Stimulated activated CD4-positive, alpha-beta T cell treated with anti-CD3 and anti-CD28 coated beads, Interleukin-2, amount 100 ng/mL, for 4 hours (primary cell): ENCODE results near the gene CGREF1.
"Not testable (repeated sequence)": the region's sequence is repeated elsewhere in the genome, so short reads cannot be mapped to it uniquely, and the experiment has no call there.

Experiments used
- DNase-seq: peaks from one replicate; pipeline ENCODE4 v3.0.0-alpha.2; 2020; ENCODE audit warnings: low read depth

Gene CGREF1

DNA sequence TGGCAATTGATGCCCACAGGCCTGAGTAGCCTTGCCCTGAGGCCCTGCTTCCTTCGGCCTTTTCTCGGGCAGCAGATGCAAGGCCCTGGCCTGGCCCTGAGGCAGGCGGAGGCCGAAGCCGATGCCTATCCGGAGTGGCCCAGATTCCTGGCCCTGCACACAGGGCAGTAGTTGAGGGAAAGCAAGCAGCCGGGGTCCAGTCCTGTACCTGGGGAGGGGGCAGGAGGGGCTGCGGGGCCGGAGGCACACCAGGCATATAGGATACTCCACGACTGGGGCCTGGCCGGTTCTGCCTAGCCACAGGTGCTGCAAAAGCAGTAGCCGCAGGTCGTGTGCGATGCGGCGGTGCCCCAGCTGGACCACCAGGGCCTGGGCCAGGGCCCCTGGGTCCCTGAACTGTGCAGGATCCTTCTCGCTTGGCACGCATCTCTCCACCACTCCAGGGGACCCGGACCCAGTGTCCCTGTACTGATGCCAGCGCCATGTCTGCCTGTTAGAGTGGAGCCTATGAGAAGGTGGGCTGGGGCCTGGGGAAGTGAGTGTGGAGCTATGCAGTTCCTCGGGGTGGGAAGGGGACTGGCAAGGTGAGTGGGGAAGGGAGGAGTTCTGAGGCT lies 18.5 kb upstream of the CGREF1 start:
- no peak for DNase-seq

DNA sequence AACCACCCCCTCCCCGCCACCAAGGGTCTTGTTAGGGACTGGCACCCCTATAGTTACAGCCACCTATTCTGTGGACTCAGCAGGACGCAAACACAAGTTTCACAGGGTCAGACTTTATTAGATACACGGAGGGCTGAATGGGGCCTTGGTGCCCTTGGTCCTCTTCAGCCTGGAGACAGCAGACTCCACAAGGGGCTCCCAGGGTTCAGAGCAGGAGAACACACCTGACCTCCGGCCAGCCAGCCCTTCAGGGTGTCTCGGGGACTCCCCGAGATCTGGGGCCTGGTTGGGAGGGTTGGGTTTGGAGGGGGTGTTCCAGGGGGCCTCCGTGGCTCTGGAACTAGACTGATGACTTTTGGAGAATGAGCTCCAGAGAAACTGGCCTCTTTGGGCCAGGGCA lies 17.8 kb upstream of the CGREF1 start:
- DNase-seq: no peak

DNA sequence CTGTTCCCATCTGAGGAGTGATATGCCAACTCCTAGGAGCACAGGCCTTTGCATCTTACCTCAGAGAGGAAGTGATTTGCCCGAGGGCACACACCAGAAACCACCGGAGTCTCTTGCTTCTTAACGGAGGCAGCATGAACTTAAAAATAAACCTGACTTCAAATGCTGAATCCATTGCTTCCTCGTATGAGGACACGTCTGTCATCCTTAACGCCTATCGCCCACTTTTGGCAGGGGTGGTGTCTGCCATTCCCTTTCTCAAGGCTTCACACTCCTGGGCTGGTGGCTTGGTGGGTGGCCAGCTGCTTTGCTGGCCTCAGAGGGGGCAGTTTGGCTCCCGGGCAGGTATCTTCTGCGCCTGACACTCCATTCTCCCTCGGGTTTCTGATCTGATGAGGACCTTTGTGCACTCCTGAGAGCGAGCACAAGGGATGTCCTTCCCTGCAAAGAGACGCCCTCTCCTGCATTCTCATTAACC lies 16.6 kb upstream of the CGREF1 start:
- DNase-seq: no peak

DNA sequence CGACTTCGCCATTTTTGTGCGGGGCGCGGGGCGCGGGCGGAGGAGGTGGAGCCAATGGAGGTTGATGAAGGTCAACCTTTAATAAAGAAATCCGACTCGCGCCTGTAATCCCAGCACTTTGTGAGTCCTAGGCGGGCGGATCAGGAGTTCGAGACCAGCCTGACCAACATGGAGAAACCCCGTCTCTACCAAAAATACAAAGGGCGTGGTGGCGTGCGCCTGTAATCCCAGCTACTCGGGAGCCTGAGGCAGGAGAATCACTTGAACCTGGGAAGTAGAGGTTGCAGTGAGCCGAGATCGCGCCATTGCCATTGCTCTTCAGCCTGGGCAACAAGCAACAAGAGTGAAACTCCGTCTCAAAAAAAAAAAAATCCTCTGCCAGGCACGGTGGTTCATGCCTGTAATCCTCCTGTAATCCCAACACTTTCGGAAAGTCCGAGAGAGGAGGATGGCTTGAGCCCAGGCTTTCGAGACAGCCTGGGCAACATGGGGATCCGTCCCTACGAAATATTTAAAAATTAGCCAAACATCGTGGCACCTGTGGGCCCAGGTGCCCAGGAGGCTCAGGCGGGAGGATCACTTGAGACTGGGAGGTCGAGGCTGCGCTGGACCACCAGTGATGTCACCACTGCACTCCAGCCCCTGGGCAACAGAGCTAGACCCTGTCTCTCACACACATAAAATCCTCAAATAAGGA lies 16.0 kb upstream of the CGREF1 start:
- no peak for DNase-seq

DNA sequence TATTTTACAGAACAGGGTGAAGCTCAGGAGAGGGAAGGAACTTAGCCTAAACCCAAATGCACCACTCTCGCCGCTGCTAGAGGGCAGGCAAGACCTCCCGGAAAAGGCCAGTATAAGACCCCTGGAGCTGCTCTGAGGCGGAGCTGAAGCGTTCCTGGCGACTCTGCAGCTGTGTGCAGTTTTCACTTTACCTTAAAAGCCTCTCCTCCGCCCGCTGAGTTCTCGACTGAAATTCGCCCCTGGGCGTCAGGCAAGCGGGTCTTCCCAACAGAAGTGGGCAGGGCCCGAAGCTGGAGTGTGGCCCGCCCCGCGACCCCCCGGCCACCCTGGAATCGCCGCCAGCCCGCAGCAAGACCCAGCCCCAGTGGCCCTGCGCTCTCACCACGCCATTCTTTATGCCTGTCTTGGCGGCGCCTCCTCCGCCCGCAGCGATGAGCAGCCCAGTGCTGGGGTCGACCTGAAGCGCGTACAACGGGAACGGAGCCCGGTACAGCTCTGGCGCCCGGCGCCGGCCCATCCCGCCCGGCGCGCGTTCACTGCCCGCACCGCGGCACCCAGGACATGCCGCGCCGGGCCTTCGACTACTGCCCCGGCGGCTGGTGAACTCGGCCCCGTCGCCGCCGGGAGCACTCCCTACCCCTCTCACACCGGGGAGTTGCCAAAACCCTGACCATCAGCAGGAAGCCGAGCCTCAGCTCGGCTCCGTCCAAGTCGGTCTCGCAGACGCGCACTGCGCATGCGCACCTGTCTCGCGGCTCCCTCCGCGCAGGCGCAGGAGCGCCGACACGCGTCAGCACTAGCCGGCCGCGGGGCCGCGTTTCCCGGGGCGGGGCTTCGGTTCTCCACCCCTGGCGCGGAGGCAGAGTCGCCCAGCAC lies 15.2 kb upstream of the CGREF1 start, which contains the start of gene PREB:
Gene PREB (minus strand): TSS at position 732 of the 876 bp plus-strand sequence. CDS start 215 bp downstream, at position 517.
- peak; percentile 97 for DNase-seq

DNA sequence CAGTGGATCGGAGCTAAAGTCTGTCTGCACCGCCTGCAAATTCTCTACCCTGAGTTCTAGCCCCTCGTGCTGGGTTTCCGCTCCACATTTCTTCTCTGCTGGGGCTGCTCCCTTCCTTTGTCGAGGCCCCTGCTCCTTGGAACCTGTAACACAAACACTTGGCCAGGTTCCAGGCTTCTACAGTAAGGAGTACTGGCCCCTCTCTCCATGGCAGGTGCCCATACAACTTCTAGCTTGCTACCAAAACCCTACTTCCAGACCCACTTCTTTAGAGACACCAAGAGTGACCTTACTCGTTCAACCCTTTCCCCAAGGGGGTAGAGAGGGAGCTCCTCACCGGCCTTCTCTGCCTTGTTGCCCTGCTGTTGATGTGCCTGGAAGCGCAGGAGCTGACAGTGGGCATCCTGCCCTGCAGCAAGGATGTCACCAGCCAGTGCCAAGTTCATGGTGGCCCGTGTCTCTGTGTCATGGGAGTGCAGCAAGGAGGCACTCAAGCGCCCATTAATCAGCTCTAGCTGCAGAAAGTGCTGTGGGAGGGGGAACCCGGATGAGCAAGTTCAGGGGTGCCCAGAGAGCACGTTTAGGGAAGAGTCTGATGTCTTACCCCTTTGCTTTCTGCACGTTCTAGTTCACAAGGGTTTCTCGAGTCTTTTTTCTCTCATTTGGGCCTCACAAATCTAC lies 14.4 kb upstream of the CGREF1 start:
- DNase-seq: no peak

DNA sequence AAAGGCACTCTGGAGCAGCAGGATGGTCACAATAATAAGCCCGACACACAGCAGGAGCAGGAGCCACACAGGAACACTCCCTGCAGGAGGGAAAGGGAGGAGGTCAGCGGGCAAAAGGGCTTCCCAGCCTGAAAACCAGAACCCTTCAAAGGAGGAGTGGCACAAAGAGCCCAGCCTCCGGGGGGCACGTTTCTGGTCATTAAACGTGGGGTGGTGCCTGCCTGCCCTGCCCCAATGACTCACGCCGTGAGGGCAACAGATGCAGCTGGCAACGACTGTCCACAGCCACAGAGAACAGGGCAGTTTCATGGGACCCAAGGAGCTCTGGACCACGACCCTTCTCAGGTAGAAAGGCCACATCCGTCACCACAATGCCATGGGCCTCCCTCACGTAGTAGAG lies 12.5 kb upstream of the CGREF1 start:
- DNase-seq: no peak

DNA sequence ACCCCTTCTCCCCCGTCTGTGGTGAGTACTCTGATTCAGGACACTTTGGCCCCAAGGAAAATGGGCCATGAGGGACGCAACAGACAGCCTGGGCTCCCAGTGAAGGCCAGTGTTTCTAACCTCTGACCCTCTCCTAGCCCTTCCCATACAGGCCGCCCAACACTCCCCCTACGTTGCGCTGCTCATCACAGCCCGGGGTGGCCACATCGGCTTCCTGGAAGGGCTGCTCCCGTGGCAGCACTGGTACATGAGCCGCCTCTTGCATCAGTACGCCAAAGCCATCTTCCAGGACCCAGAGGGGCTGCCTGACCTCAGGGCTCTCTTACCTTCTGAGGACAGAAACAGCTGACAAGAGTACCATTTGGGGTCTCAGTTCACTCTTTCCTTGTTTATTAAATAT lies 11.5 kb upstream of the CGREF1 start:
- no peak for DNase-seq

DNA sequence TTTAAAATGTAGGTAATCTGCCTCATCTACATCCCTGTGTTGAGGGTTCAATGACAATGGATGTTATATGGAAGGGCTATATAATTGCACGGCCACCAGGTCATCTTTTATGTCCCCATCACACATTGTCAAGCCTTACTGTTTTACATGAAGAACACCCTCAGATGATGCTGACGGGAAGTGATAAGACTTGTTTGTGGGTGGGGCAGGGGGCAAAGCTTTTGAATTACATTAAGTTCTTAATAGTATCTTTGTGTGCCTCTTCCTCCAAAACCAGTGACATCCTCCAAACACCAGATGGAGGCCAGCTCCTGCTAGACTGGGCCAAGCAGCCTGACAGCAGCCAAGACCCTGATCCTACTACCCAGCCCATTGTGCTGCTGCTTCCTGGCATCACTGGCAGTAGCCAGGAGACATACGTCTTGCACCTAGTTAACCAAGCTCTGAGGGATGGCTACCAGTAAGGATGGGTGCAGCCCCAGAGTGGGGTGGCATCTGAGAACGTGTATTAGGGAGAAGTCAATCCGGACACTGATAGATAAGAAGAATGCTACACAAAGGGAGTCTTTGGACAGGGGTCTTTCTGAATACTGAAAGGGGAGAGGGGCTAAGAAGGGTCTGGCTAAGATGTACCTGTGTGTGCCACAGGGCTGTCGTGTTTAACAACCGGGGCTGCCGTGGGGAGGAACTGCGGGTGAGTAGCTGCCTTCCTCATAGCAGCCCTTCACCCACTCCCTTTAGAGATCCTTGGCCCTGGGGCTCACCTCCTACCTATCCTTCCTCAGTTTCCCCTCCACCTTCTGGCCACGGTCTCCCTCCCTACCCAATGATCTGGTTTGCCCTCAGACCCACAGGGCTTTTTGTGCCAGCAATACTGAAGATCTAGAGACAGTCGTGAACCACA lies 10.0 kb upstream of the CGREF1 start:
- DNase-seq: no peak

DNA sequence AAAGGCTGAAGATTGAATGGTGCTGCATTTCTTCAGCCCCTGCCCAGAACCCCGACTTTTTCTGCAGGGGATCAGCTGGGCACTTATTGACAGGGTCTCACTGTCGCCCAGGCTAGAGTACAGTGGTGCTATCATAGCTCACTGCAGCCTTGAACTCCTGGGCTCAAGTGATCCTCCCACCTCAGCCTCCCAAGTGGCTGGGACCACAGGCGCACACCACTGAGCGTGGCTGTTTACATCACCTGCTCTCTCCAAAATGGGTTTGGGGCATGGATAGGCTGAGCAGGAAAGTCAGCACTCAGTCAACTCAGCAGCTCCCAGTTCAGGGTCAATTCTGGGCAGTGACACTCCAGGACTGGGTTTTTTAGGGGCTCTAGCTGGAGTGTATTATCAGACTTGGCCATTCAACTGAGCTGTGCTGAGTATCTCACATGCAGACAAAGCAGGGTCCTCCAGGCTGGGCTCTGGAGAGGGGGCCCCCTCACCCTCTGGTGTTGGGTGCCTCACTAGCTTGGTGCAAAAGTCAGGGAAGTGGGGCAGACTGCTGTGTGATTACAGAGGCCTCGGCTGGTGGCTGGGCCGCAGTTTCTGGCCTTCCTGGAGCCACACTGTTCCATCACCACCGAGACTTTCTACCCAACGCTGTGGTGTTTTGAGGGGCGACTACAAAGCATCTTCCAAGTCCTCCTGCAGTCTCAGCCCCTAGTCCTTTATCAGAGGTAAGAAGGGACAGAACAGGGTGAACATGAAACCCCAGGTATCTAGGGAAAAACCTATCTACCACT lies 9.1 kb upstream of the CGREF1 start:
- no peak for DNase-seq

DNA sequence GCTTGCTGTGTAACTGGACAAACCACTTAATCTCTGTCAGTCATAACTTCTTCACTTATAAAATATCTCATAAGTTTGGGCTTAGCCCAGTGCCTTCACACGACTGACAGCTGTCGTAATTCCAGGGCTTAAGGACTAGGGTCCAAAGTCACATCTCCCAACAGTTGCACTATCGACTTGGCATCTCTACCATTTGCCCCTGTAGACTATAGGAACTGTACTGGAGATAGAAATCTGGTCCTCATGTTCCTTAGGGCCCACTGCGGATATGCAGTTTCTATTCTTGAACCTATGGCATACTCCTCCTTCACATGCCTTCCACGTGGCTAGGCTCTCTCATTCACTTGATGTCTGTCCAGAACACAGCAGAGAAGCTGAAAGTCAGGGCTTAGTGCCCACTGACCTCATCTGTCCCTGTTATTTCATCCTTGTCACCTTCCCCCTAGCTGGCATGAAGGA lies 7.4 kb upstream of the CGREF1 start:
- no peak for DNase-seq

DNA sequence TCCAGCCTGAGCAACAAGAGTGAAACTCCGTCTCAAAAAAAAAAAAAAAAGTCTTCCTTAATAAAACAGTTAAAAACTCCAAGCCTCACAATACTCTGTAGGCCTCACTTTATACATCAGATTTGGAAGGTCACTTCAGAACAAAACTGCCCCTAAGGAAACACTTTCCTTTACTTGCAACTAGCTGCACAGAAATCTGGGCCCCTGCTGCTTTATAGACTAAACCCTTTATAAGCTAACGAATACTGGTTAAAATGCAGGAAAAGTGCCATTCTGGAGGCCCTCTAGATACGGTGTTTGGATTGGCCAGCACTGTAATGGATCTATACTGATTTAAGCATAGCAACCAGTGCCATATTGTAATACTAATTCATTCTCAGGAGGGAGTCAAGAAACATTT lies 6.2 kb upstream of the CGREF1 start:
- DNase-seq: no peak

DNA sequence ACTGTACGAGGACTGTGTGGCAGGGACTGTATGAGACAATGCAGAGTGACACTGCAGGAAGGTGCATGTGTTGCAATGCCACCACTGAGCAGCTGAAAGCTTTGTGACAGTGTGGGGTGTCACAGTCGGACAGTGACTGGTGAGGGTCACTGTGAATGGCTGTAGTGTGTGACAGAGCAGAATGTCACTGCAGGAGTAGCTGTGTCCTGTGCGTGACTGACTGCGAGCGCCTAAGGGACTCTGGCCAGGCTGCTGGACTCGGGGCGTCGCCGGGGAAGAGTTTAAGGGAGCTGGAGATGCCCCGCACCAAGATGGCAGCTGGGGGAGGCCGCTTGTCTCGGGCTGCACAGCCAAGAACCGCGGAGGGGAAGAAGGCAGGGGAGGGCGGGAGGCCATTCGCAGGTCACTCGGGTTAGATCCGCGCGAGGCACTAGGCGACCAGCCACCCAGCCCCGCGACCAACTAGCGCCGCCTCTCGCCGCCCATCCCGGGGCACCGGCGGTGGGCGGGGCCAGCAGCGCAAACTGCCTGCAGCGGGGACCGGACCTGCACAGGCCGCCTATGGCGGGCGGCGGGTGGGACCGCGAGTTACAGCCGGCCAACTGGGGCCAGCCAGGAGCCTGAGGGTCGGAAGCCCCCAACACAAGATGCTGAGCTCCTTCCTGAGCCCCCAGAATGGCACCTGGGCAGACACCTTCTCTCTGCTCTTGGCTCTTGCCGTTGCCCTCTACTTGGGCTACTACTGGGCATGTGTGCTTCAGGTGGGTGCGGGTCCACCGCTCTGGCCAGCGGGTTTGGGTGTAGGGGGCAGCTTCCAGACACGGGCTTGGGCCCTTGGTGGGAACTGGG lies 4.6 kb upstream of the CGREF1 start, which contains the start of gene ABHD1:
Gene ABHD1 (plus strand): TSS at position 514 of the 849 bp plus-strand sequence. CDS start 134 bp downstream, at position 648.
- DNase-seq: peak; percentile 48

DNA sequence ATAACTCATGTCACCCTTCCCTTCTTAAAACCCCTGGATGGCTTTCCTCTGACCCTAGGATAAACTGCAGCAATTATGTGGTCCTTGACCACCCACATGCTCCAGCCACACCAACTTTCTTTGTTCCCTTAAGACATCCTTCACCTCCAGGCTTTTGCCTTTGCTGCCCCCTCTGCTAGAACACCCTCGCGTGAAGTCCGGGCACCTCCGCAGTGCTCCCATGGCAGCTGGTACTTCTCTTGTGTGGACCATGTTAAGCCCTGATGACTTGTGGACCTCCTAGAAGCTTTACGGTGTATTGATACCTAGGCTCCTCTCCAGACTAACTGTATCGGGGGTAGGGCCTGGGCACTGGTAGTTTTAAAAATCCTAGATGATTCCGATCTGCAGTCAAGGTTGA lies 3.9 kb upstream of the CGREF1 start:
- no peak for DNase-seq

DNA sequence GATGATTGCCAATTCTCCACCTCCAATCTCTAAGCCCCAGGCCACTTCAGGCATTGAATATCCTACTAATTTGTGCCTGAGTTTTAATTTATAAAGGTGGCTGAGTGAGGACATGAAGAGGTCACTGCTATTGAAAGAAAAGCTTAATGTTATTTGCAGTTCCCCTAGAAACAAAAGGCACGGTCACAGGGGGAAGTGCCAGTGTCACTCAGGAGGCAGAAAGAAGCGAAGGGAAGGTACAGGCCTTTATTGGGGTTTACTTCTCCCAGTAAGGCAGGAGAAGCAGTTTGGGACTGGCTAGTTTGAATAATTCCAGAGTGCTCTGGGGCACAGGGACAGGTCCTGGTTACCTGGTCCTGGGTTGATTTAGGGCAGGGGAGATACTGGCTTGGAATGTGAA lies 3.0 kb upstream of the CGREF1 start:
- no peak for DNase-seq

DNA sequence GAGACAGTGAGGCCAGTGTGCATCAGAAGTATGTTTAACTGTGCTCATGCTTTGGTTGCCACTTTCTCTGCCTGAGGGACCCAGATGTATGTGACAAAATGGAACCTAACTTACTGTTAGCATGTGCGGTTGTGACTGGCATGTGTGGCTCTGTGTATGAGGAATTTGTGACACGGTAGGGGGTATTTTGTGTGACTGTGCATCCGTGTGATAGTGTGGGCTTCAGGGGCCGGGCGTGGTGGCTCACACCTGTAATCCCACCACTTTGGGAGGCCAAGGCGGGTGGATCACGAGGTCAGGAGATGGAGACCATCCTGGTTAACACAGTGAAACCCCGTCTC lies 372 bp upstream of the CGREF1 start:
- not testable (repeated sequence) for DNase-seq

DNA sequence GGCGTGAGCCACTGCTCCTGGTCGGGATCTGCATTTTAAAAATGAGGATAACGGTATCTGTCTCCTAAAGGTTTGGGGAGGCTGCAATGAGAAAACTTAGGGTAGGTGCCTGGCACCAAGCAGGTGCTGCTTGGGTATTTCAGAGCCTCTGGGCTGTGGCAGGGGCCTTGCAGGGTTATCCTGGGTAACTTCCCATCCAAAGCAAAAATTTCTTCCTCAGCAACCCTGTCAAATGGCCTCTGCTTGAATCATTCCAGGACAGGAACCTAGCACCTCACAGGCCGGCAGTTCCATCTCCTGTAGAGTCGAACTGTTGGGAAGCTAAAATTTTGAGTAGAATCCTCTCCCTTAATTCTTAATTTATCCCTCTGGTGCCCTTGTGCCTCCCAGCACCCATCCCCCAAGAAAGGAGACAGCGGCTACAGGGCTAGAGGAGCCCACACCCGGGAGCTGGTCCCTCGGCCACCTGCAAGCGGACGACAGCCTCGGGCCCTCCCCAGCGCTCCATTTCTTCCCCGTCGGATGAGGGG lies 868 bp downstream of the CGREF1 start:
- DNase-seq: no peak

DNA sequence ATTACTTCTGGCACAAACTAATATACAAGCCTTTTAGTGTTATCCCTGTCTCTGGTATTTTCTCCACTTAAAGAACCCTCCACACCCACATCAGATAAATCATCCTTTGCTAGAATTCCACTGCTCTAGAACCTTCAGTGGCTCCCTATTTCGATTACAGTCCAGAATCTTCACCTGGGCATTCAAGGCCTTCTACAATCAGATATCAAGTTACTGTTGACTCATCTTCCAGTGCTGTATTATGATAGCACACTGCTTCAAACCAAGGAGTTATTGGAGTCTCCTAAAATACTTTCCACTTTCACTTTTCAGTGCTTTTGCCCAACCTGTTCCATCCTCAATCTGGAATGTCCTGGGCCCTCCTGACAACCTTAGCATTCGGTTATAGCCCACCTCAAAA lies 3.4 kb downstream of the CGREF1 start:
- DNase-seq: no peak
